IPS DF 19.7 (cell line): ENCODE results near the gene MAST4.

Experiments used
- DNase-seq: peaks from one replicate; pipeline ENCODE4 v3.0.0-alpha.2; 2013; ENCODE audit warnings: low read depth, low spot score

The MAST4 gene

GRCh38 chr5:67015541-67016191, 419.5 kb downstream of the MAST4 start:
- DNase-seq: no peak

GRCh38 chr5:67019065-67019845, 423.1 kb downstream of the MAST4 start:
- no peak for DNase-seq

- no peak for DNase-seq
Measured at GRCh38 chr5:67020096-67020615, 424.0 kb downstream of the MAST4 start.

GRCh38 chr5:67021031-67021430, 424.8 kb downstream of the MAST4 start:
- DNase-seq: no peak

- DNase-seq: no peak
Measured at GRCh38 chr5:67021521-67021920, 425.3 kb downstream of the MAST4 start.

- no peak for DNase-seq
Measured at GRCh38 chr5:67021962-67022361, 425.8 kb downstream of the MAST4 start.

- DNase-seq: no peak
Measured at GRCh38 chr5:67025457-67025856, 429.3 kb downstream of the MAST4 start.

GRCh38 chr5:67026278-67026677, 430.1 kb downstream of the MAST4 start:
- no peak for DNase-seq

GRCh38 chr5:67027171-67027570, 431.0 kb downstream of the MAST4 start:
- no peak for DNase-seq

- no peak for DNase-seq
Measured at GRCh38 chr5:67028371-67028770, 432.2 kb downstream of the MAST4 start.

- no peak for DNase-seq
Measured at GRCh38 chr5:67028941-67029340, 432.7 kb downstream of the MAST4 start.

- DNase-seq: no peak
Measured at GRCh38 chr5:67029481-67029880, 433.3 kb downstream of the MAST4 start.

- no peak for DNase-seq
Measured at GRCh38 chr5:67030289-67031056, 434.3 kb downstream of the MAST4 start.

- DNase-seq: no peak
Measured at GRCh38 chr5:67031057-67031443, 434.9 kb downstream of the MAST4 start.

- DNase-seq: no peak
Measured at GRCh38 chr5:67031692-67032091, 435.5 kb downstream of the MAST4 start.

GRCh38 chr5:67032921-67033664, 436.9 kb downstream of the MAST4 start:
- DNase-seq: no peak

- DNase-seq: no peak
Measured at GRCh38 chr5:67033880-67034651, 437.9 kb downstream of the MAST4 start.

- no peak for DNase-seq
Measured at GRCh38 chr5:67035098-67035740, 439.0 kb downstream of the MAST4 start.

- no peak for DNase-seq
Measured at GRCh38 chr5:67037171-67037570, 441.0 kb downstream of the MAST4 start.
